NT2/D1 (cell line): ENCODE results near the gene ATM.

Experiments
- YY1 ChIP-seq: IDR thresholded peaks from 2 replicates; pipeline ENCODE4 v1.6.1; 2011; ENCODE audit not compliant: insufficient read length, insufficient read depth
- ZNF274 ChIP-seq: IDR thresholded peaks from 2 replicates; pipeline ENCODE4 v1.6.1; 2011; ENCODE audit warnings: mild to moderate bottlenecking, low read depth, low read length

- TF ChIP-seq ZNF274 (no peak), YY1 (no peak)
Observed at GRCh38 chr11:108177570-108177969, 45.3 kb upstream of the ATM start.
